A549 (cell line): ENCODE measurements around the gene OR10T2. TPM values are rescaled to one million over a fixed set of nuclear protein-coding genes. Genes with fewer than 3 reads are reported as not detected.

Source experiments
- ATAC-seq, 2 experiments: fragments of 200-7000 bp in 1 of 2; fragments of >200 bp in 1 of 2; cut with Nextera tagmentation in 1 of 2; cut with Tn5 transposase in 1 of 2; 3 replicates each; pipeline versions ENCODE4 v1.8.0 to v1.9.1; 2018 to 2020; ENCODE audit warnings: mild to moderate bottlenecking in 1 of 2, moderate library complexity in 1 of 2
- CTCF ChIA-PET: fragments of 300-600 bp; sonication (Branson Sonifier 250); formaldehyde crosslinking; extraction: SDS; loops from one replicate; lab custom pipeline; 2021; ENCODE audit warnings: antibody characterized with exemption, inconsistent platforms; lab: Yijun Ruan, JAX
- POLR2A ChIA-PET: fragments of 350-600 bp; formaldehyde crosslinking; extraction: SDS; loops from one replicate; lab custom pipeline; 2021; ENCODE audit warnings: antibody characterized with exemption, inconsistent platforms; lab: Yijun Ruan, JAX
- DNase-seq, 2 experiments: peaks; one replicate each; pipeline versions ENCODE4 v3.0.0 to v3.0.0-alpha.2; 2011 to 2016; ENCODE audit warnings: low read depth in 1 of 2, low spot score in 1 of 2
- FAIRE-seq: peaks from 2 replicates; lab custom pipeline; 2011; peaks lifted over from hg19 to GRCh38; lab: Jason Lieb, UNC
- H3K27ac ChIP-seq, 2 experiments: fragments of >200 bp; sonication (Bioruptor Twin); formaldehyde crosslinking; 3 replicates each; pipeline ENCODE4 v1.5.1; 2016 to 2017
- H3K4me1 ChIP-seq: fragments of >200 bp; sonication (Bioruptor Twin); formaldehyde crosslinking; 3 replicates; pipeline ENCODE4 v1.6.1; 2016
- H3K4me2 ChIP-seq: fragments of >200 bp; sonication (Bioruptor Twin); formaldehyde crosslinking; 3 replicates; pipeline ENCODE4 v1.6.1; 2016
- H3K4me3 ChIP-seq: fragments of >200 bp; sonication (Bioruptor Twin); formaldehyde crosslinking; 3 replicates; pipeline ENCODE4 v1.5.1; 2016
- H3K9me3 ChIP-seq: fragments of >200 bp; sonication (Bioruptor Twin); formaldehyde crosslinking; 3 replicates; pipeline ENCODE4 v1.6.1; 2016
- BCL3 ChIP-seq: fragments of >200 bp; sonication (Bioruptor Twin); formaldehyde crosslinking; IDR thresholded peaks from 3 replicates; pipeline ENCODE4 v1.6.1; 2016
- BHLHE40 ChIP-seq: IDR thresholded peaks from 2 replicates; pipeline ENCODE4 v1.6.1; 2012; ENCODE audit warnings: low read depth, low read length, inconsistent platforms
- CBX2 ChIP-seq: fragments of 200-600 bp; sonication (generic); IDR thresholded peaks from 2 replicates; pipeline ENCODE4 v1.6.1; 2016; ENCODE audit warnings: low read depth, mild to moderate bottlenecking, borderline replicate concordance
- CHD2 ChIP-seq: fragments of 150-350 bp; IDR thresholded peaks from 2 replicates; pipeline ENCODE4 v1.6.1; 2014; ENCODE audit warnings: low read length; ENCODE audit not compliant: partially characterized antibody
- CTCF ChIP-seq: fragments of >200 bp; sonication (Bioruptor Twin); formaldehyde crosslinking; IDR thresholded peaks from 3 replicates; pipeline ENCODE4 v1.5.1; 2016
- EHMT2 ChIP-seq: fragments of 200-600 bp; sonication (generic); IDR thresholded peaks from 2 replicates; pipeline ENCODE4 v1.6.1; 2016; ENCODE audit warnings: antibody characterized with exemption, low read depth, mild to moderate bottlenecking, moderate library complexity
- EP300 ChIP-seq, 2 experiments: fragments of >200 bp; sonication (Bioruptor Twin); formaldehyde crosslinking; IDR thresholded peaks; 2 replicates in 1 of 2; 3 replicates in 1 of 2; pipeline ENCODE4 v1.6.1; 2016 to 2017
- ESRRA ChIP-seq: fragments of 150-350 bp; IDR thresholded peaks from 2 replicates; pipeline ENCODE4 v1.6.1; 2014; ENCODE audit warnings: mild to moderate bottlenecking, low read length, borderline replicate concordance
- FOXS1 ChIP-seq: fragments of 250-450 bp; sonication (Bioruptor Pico); IDR thresholded peaks from 2 replicates; pipeline ENCODE4 v1.5.0; 2020; ENCODE audit warnings: mild to moderate bottlenecking, moderate library complexity
- GATA3 ChIP-seq: IDR thresholded peaks from 2 replicates; pipeline ENCODE4 v1.6.1; 2012; ENCODE audit warnings: borderline replicate concordance
- HDAC2 ChIP-seq: fragments of 200-600 bp; sonication (generic); IDR thresholded peaks from 2 replicates; pipeline ENCODE4 v1.6.1; 2016
- HES2 ChIP-seq: fragments of >200 bp; sonication (Bioruptor Twin); formaldehyde crosslinking; IDR thresholded peaks from 2 replicates; pipeline ENCODE4 v1.6.1; 2016
- HEYL ChIP-seq: fragments of 250-450 bp; sonication (Bioruptor Pico); IDR thresholded peaks from 2 replicates; pipeline ENCODE4 v1.8.0; 2021; ENCODE audit warnings: mild to moderate bottlenecking, moderate library complexity
- HOXA7 ChIP-seq: fragments of 250-450 bp; sonication (Bioruptor Pico); IDR thresholded peaks from 2 replicates; pipeline ENCODE4 v1.5.0; 2020; ENCODE audit warnings: mild to moderate bottlenecking, moderate library complexity
- HOXB5 ChIP-seq: fragments of 250-450 bp; sonication (Bioruptor Pico); IDR thresholded peaks from 2 replicates; pipeline ENCODE4 v1.5.0; 2020; ENCODE audit warnings: mild to moderate bottlenecking, moderate library complexity
- KDM5A ChIP-seq: fragments of 200-600 bp; sonication (generic); IDR thresholded peaks from 2 replicates; pipeline ENCODE4 v1.6.1; 2016; ENCODE audit warnings: antibody characterized with exemption, mild to moderate bottlenecking
- MAFK ChIP-seq: fragments of 450-650 bp; IDR thresholded peaks from 2 replicates; pipeline ENCODE4 v1.6.1; 2014; ENCODE audit not compliant: partially characterized antibody
- MAZ ChIP-seq: fragments of 150-350 bp; IDR thresholded peaks from 2 replicates; pipeline ENCODE4 v1.6.1; 2014; ENCODE audit warnings: antibody characterized with exemption, low read depth, low read length, borderline replicate concordance
- MYC ChIP-seq: IDR thresholded peaks from 2 replicates; pipeline ENCODE4 v1.6.1; 2012; ENCODE audit warnings: mild to moderate bottlenecking, inconsistent platforms, low read length, improper control_type of control experiment, borderline replicate concordance
- NFE2L2 ChIP-seq: fragments of 150-350 bp; conservative IDR thresholded peaks from 2 replicates; pipeline ENCODE4 v1.6.1; 2014; ENCODE audit warnings: low read length
- NR3C1 ChIP-seq: fragments of >200 bp; sonication (Bioruptor Twin); formaldehyde crosslinking; IDR thresholded peaks from 3 replicates; pipeline ENCODE4 v1.6.1; 2017
- POLR2AphosphoS2 ChIP-seq: conservative IDR thresholded peaks from 2 replicates; pipeline ENCODE4 v1.6.1; 2012; ENCODE audit warnings: low read length, improper control_type of control experiment, inconsistent platforms
- RAD21 ChIP-seq, 2 experiments: fragments of >200 bp in 1 of 2; sonication (Bioruptor Twin) in 1 of 2; formaldehyde crosslinking in 1 of 2; IDR thresholded peaks in 1 of 2; conservative IDR thresholded peaks in 1 of 2; 2 replicates in 1 of 2; 3 replicates in 1 of 2; pipeline ENCODE4 v1.6.1; 2012 to 2018; ENCODE audit warnings: inconsistent platforms in 1 of 2
- RARB ChIP-seq: fragments of 250-450 bp; sonication (Bioruptor Pico); IDR thresholded peaks from 2 replicates; pipeline ENCODE4 v1.8.0; 2021; ENCODE audit warnings: mild to moderate bottlenecking, moderate library complexity
- ZFP36 ChIP-seq: fragments of 450-650 bp; IDR thresholded peaks from 2 replicates; pipeline ENCODE4 v1.6.1; 2014; ENCODE audit warnings: borderline replicate concordance; ENCODE audit not compliant: partially characterized antibody
- ZNF302 ChIP-seq: fragments of 250-450 bp; sonication (Bioruptor Pico); IDR thresholded peaks from 2 replicates; pipeline ENCODE4 v1.9.0; 2021; ENCODE audit warnings: inconsistent platforms, mild to moderate bottlenecking, moderate library complexity
- WGBS: methylation state at CpG from one replicate; pipeline ENCODE4 v1.1.6; 2017; ENCODE audit errors: missing lambda C conversion rate; 5-methylcytosine and 5-hydroxymethylcytosine counted together
- polyA plus RNA-seq, 4 experiments: library from polyadenylated mRNA; depleted of rRNA in 3 of 4; stranded (reverse); fragments of >200 nt; fragmentation: RNase III in 1 of 4; extraction: RNeasy Plus Mini Kit Qiagen cat#74134 plus additional on column Dnase treatment in 1 of 4; gene quantifications; 2 replicates in 3 of 4; 3 replicates in 1 of 4; pipeline ENCODE4 v1.2.3, GENCODE V29; 2011 to 2017
- TF ChIP-seq, protein P1 (sequence below): IDR thresholded peaks from 2 replicates; pipeline ENCODE4 v1.6.1; 2012
- TF ChIP-seq, protein P2 (sequence below): fragments of 450-650 bp; IDR thresholded peaks from 2 replicates; pipeline ENCODE4 v1.6.1; 2014; ENCODE audit warnings: antibody characterized with exemption
- TF ChIP-seq, protein P3 (sequence below): IDR thresholded peaks from 2 replicates; pipeline ENCODE4 v1.6.1; 2012; ENCODE audit warnings: low read depth, borderline replicate concordance
- TF ChIP-seq, protein P4 (sequence below): fragments of 250-450 bp; sonication (Bioruptor Pico); IDR thresholded peaks from 2 replicates; pipeline ENCODE4 v1.5.0; 2021; ENCODE audit warnings: mild to moderate bottlenecking, moderate library complexity, borderline replicate concordance

The OR10T2 gene
- polyA plus RNA-seq, 2 of the 4 experiments (the other 2 are of a cell fraction): not detected

DNA sequence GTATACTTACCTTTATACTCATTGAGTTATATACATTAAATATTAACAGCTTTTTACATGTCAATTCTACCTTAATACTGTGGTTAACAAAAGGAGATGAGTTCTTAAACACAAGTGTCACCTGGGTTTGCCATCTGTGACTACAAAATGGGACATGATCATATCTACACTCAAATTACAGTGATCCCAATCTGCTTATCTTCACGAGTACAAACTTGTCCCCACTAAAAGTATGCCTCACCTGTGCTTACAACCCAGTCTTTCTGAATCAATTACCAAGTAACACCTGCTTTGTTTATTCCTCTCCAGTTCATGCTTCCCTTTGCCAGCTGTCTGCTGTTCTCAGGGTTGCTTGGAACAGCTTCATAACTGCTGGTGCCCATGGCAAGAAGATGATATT is 36.8 kb downstream of the OR10T2 start:
- CTCF ChIA-PET: no interaction called here
- Histone ChIP-seq H3K27ac (no peak overlapping the region), H3K4me2 (no peak overlapping the region), H3K9me3 (no peaks in the 10 kb centered on the region)
- ATAC-seq: no peak
- WGBS: 0% methylated on average over 1 of the region's 1 CpG
- TF ChIP-seq HDAC2 (no peak), ESRRA (no peak), CBX2 (no peak), MYC (no peak), POLR2AphosphoS2 (no peak), CTCF (no peak), MAFK (no peak), RAD21 (conservative IDR thresholded peaks at IDR 0.05 in 1 of 2, IDR thresholded peaks at IDR 0.05 in 1 of 2) (no peak), FOXS1 (CRISPR knock-in tag) (no peak), HEYL (CRISPR knock-in tag) (no peak), ZFP36 (no peak), KDM5A (no peak), GATA3 (no peak), EP300 (IDR thresholded peaks at IDR 0.05) (no peak), HOXB5 (CRISPR knock-in tag) (no peak), NFE2L2 (no peak)
- TF ChIP-seq, protein P1, sequence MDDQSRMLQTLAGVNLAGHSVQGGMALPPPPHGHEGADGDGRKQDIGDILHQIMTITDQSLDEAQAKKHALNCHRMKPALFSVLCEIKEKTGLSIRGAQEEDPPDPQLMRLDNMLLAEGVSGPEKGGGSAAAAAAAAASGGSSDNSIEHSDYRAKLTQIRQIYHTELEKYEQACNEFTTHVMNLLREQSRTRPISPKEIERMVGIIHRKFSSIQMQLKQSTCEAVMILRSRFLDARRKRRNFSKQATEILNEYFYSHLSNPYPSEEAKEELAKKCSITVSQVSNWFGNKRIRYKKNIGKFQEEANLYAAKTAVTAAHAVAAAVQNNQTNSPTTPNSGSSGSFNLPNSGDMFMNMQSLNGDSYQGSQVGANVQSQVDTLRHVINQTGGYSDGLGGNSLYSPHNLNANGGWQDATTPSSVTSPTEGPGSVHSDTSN: no peak
- TF ChIP-seq, protein P2, sequence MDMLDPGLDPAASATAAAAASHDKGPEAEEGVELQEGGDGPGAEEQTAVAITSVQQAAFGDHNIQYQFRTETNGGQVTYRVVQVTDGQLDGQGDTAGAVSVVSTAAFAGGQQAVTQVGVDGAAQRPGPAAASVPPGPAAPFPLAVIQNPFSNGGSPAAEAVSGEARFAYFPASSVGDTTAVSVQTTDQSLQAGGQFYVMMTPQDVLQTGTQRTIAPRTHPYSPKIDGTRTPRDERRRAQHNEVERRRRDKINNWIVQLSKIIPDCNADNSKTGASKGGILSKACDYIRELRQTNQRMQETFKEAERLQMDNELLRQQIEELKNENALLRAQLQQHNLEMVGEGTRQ: no peak
- TF ChIP-seq, all 56 proteins: peak for 0
- no peaks in the 10 kb centered on the region for H3K4me1 ChIP-seq
- POLR2A ChIA-PET: no interaction called here
- DNase-seq (no peak), FAIRE-seq (no peak)
- H3K4me3 ChIP-seq: no peak overlapping the region

DNA sequence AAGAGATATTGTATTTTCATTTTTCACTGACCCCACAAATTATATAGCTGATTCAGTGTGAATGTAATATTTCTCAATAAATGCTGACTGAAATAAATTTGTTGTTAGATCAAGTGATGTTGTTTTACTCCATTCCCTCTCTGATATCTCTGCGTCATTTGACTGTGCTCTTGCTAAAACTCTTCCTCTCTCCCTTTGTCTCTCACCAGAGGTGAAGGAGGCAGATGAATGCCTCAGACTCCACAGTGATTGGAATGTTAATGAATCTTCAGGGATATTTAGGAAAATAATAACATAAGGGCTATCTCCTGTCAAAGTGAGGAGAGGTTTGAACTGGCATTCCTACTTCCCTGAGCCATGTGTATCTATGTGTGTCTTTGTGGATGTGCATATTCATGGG is 41.8 kb downstream of the OR10T2 start:
- no peak for ATAC-seq
- Histone ChIP-seq H3K4me2 (no peak overlapping the region), H3K9me3 (no peaks in the 10 kb centered on the region), H3K4me1 (no peaks in the 10 kb centered on the region), H3K4me3 (no peak overlapping the region), H3K27ac (no peak overlapping the region)
- 44% methylated on average over 1 of the region's 1 CpG for WGBS
- no peak for FAIRE-seq
- DNase-seq: no peak
- CTCF ChIA-PET: no interaction called here
- POLR2A ChIA-PET: no interaction called here
- TF ChIP-seq ZNF302 (no peak), RARB (no peak), MAFK (no peak), FOXS1 (CRISPR knock-in tag) (no peak), HEYL (CRISPR knock-in tag) (no peak), MYC (no peak), HES2 (no peak), MAZ (no peak), NR3C1 (no peak), HOXA7 (no peak), CHD2 (no peak), BHLHE40 (no peak), BCL3 (no peak), EHMT2 (no peak)
- TF ChIP-seq, protein P1: no peak
- TF ChIP-seq, protein P3, sequence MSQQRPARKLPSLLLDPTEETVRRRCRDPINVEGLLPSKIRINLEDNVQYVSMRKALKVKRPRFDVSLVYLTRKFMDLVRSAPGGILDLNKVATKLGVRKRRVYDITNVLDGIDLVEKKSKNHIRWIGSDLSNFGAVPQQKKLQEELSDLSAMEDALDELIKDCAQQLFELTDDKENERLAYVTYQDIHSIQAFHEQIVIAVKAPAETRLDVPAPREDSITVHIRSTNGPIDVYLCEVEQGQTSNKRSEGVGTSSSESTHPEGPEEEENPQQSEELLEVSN: no peak
- TF ChIP-seq, protein P4, sequence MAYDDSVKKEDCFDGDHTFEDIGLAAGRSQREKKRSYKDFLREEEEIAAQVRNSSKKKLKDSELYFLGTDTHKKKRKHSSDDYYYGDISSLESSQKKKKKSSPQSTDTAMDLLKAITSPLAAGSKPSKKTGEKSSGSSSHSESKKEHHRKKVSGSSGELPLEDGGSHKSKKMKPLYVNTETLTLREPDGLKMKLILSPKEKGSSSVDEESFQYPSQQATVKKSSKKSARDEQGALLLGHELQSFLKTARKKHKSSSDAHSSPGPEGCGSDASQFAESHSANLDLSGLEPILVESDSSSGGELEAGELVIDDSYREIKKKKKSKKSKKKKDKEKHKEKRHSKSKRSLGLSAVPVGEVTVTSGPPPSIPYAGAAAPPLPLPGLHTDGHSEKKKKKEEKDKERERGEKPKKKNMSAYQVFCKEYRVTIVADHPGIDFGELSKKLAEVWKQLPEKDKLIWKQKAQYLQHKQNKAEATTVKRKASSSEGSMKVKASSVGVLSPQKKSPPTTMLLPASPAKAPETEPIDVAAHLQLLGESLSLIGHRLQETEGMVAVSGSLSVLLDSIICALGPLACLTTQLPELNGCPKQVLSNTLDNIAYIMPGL (CRISPR knock-in tag): no peak
